Activated gamma-delta T cell treated with anti-CD3 and anti-CD28 coated beads, Interleukin-2, amount 50 U/mL, for 16 hours (primary cell): Measurements from ENCODE around the gene PDPK1.
"Not testable (repeated sequence)": the region's sequence is repeated elsewhere in the genome, so short reads cannot be mapped to it uniquely, and the experiment has no call there.

Experiments used
- DNase-seq: peaks from one replicate; pipeline ENCODE4 v3.0.0-alpha.2; 2020; ENCODE audit warnings: low read depth

PDPK1 gene

GRCh38 chr16:2611877-2612276 is 74.1 kb downstream of the PDPK1 start:
- DNase-seq = not testable (repeated sequence)

- DNase-seq = not testable (repeated sequence)
These were observed 75.4 kb downstream of the PDPK1 start for GRCh38 chr16:2613251-2613650.

GRCh38 chr16:2614761-2615191 is 77.0 kb downstream of the PDPK1 start:
- no peak for DNase-seq

GRCh38 chr16:2618964-2619363 is 81.1 kb downstream of the PDPK1 start:
- DNase-seq = not testable (repeated sequence)

GRCh38 chr16:2619628-2620027 is 81.8 kb downstream of the PDPK1 start:
- DNase-seq = not testable (repeated sequence)

GRCh38 chr16:2620870-2621269 is 83.0 kb downstream of the PDPK1 start:
- not testable (repeated sequence) for DNase-seq

- not testable (repeated sequence) for DNase-seq
These were observed 83.6 kb downstream of the PDPK1 start for GRCh38 chr16:2621395-2621794.

- DNase-seq = not testable (repeated sequence)
These were observed 89.3 kb downstream of the PDPK1 start for GRCh38 chr16:2627075-2627474.

GRCh38 chr16:2631203-2631602 is 93.4 kb downstream of the PDPK1 start:
- DNase-seq = not testable (repeated sequence)

- DNase-seq = not testable (repeated sequence)
These were observed 94.5 kb downstream of the PDPK1 start for GRCh38 chr16:2632291-2632690.

- peak; percentile 36 for DNase-seq
These were observed 101.4 kb downstream of the PDPK1 start for GRCh38 chr16:2639071-2639721.

GRCh38 chr16:2639722-2640072 is 101.9 kb downstream of the PDPK1 start:
- DNase-seq = not testable (repeated sequence)

- DNase-seq = not testable (repeated sequence)
These were observed 104.7 kb downstream of the PDPK1 start for GRCh38 chr16:2642561-2642960.

- DNase-seq = not testable (repeated sequence)
These were observed 107.1 kb downstream of the PDPK1 start for GRCh38 chr16:2644754-2645453.

- DNase-seq = not testable (repeated sequence)
These were observed 113.5 kb downstream of the PDPK1 start for GRCh38 chr16:2651268-2651871.
